Neural cell (in vitro differentiated cells): ENCODE measurements around the gene GMIP. TPM values are rescaled to one million over a fixed set of nuclear protein-coding genes. Genes with fewer than 3 reads are reported as not detected.

ENCODE experiments used
- H2AFZ ChIP-seq: fragments of 200-600, 300-800 bp; sonication (generic), shearing (Covaris generic); 2 replicates; pipeline ENCODE4 v1.6.0; 2014; ENCODE audit warnings: low read depth, mild to moderate bottlenecking, antibody characterized with exemption, low read length, moderate library complexity
- H3F3A ChIP-seq: fragments of 200-600 bp; shearing (Covaris generic); 2 replicates; pipeline ENCODE4 v1.6.1; 2016; ENCODE audit warnings: mild to moderate bottlenecking, moderate library complexity, mixed read lengths, antibody characterized with exemption, low read length; ENCODE audit not compliant: insufficient read depth, poor library complexity, severe bottlenecking
- H3K27ac ChIP-seq: fragments of 200-600, 300-800 bp; sonication (generic), shearing (Covaris generic); 2 replicates; pipeline ENCODE4 v1.5.1; 2014; ENCODE audit warnings: mild to moderate bottlenecking, low read length, moderate library complexity
- H3K27me3 ChIP-seq: fragments of 300-800, 200-600 bp; sonication (generic), shearing (Covaris generic); 2 replicates; pipeline ENCODE4 v1.6.0; 2014; ENCODE audit warnings: mild to moderate bottlenecking, low read depth, low read length, moderate library complexity; ENCODE audit not compliant: insufficient read depth
- H3K36me3 ChIP-seq: fragments of 300-800, 200-600 bp; sonication (generic), shearing (Covaris generic); 2 replicates; pipeline ENCODE4 v1.5.1; 2014; ENCODE audit warnings: mild to moderate bottlenecking, antibody characterized with exemption, low read length, moderate library complexity; ENCODE audit not compliant: insufficient read depth
- H3K4me2 ChIP-seq: fragments of 300-800, 200-600 bp; sonication (generic), shearing (Covaris generic); 2 replicates; pipeline ENCODE4 v1.6.0; 2014; ENCODE audit warnings: mild to moderate bottlenecking, low read length
- H3K4me3 ChIP-seq: fragments of 300-800, 200-600 bp; sonication (generic), shearing (Covaris generic); 2 replicates; pipeline ENCODE4 v1.5.1; 2014; ENCODE audit warnings: mild to moderate bottlenecking, low read length, moderate library complexity
- H3K79me2 ChIP-seq: fragments of 200-600 bp; shearing (Covaris generic); replicated peaks from 2 replicates; pipeline ENCODE4 v1.6.0; 2014; ENCODE audit warnings: mild to moderate bottlenecking, low read length, moderate library complexity; ENCODE audit not compliant: insufficient read depth
- H3K9ac ChIP-seq: fragments of 300-800, 200-600 bp; sonication (generic), shearing (Covaris generic); 2 replicates; pipeline ENCODE4 v1.6.1; 2016; ENCODE audit warnings: mild to moderate bottlenecking, low read length, mixed read lengths
- H3K9me2 ChIP-seq: fragments of 200-600 bp; shearing (Covaris generic); 2 replicates; pipeline ENCODE4 v1.6.1; 2016; ENCODE audit warnings: mild to moderate bottlenecking, low read length, mixed read lengths; ENCODE audit not compliant: insufficient read depth
- H3K9me3 ChIP-seq: fragments of 200-600, 300-800 bp; sonication (generic), shearing (Covaris generic); 2 replicates; pipeline ENCODE4 v1.6.1; 2016; ENCODE audit warnings: mild to moderate bottlenecking, mixed run types, low read length, moderate library complexity, mixed read lengths
- H4K20me1 ChIP-seq: fragments of 200-600 bp; shearing (Covaris generic); 2 replicates; pipeline ENCODE4 v1.6.1; 2016; ENCODE audit warnings: mild to moderate bottlenecking, mixed run types; ENCODE audit not compliant: insufficient read depth
- CTCF ChIP-seq: fragments of 450-650 bp; IDR thresholded peaks from 2 replicates; pipeline ENCODE4 v1.5.1; 2014; ENCODE audit warnings: antibody characterized with exemption, mild to moderate bottlenecking, moderate library complexity; ENCODE audit not compliant: poor library complexity, severe bottlenecking
- EP300 ChIP-seq: fragments of 450-650 bp; conservative IDR thresholded peaks from 2 replicates; pipeline ENCODE4 v1.6.1; 2014; ENCODE audit warnings: antibody characterized with exemption, mild to moderate bottlenecking, moderate library complexity; ENCODE audit not compliant: poor library complexity, severe bottlenecking
- EZH2 ChIP-seq: fragments of 200-600, 300-800 bp; shearing (Covaris generic), sonication (generic); IDR thresholded peaks from 2 replicates; pipeline ENCODE4 v1.6.1; 2014; ENCODE audit warnings: antibody characterized with exemption, low read length, borderline replicate concordance, mild to moderate bottlenecking; ENCODE audit not compliant: insufficient read depth, poor library complexity, severe bottlenecking
- MXI1 ChIP-seq: fragments of 450-650 bp; conservative IDR thresholded peaks from 2 replicates; pipeline ENCODE4 v1.6.1; 2014; ENCODE audit warnings: antibody characterized with exemption, mild to moderate bottlenecking; ENCODE audit not compliant: poor library complexity, severe bottlenecking
- POLR2AphosphoS5 ChIP-seq: IDR thresholded peaks from 2 replicates; pipeline ENCODE4 v1.6.1; 2012
- RAD21 ChIP-seq: fragments of 450-650 bp; conservative IDR thresholded peaks from 2 replicates; pipeline ENCODE4 v1.6.1; 2014; ENCODE audit warnings: antibody characterized with exemption, mild to moderate bottlenecking, moderate library complexity
- REST ChIP-seq: IDR thresholded peaks from 2 replicates; pipeline ENCODE4 v1.6.1; 2012; ENCODE audit warnings: borderline replicate concordance
- SMC3 ChIP-seq: fragments of 450-650 bp; conservative IDR thresholded peaks from 2 replicates; pipeline ENCODE4 v1.6.1; 2014; ENCODE audit warnings: antibody characterized with exemption, mild to moderate bottlenecking, moderate library complexity; ENCODE audit not compliant: poor library complexity
- TAF1 ChIP-seq: IDR thresholded peaks from 2 replicates; pipeline ENCODE4 v1.6.1; 2012; ENCODE audit warnings: low read depth
- polyA plus RNA-seq: library from polyadenylated mRNA; depleted of rRNA; stranded (reverse); fragments of >200 nt; gene quantifications from 2 replicates; pipeline ENCODE4 v1.2.3, GENCODE V29; 2014

Gene GMIP
- polyA plus RNA-seq, 1 donor from 2014 or later, result 18.4 TPM

- no peaks in the 10 kb centered on the region for H3K79me2 ChIP-seq
- H3K27me3 ChIP-seq, result no peaks in the 10 kb centered on the region
- no peak overlapping the region for H2AFZ ChIP-seq
- no peaks in the 10 kb centered on the region for H4K20me1 ChIP-seq
- TF ChIP-seq SMC3, result no peak
- no peak for TF ChIP-seq MXI1
- no peak for TF ChIP-seq CTCF
- no peak for TF ChIP-seq EZH2
- no peak for TF ChIP-seq REST
- TF ChIP-seq POLR2AphosphoS5, result no peak
- TF ChIP-seq TAF1, result no peak
- TF ChIP-seq RAD21, result no peak
- TF ChIP-seq EP300, result no peak
- no peak overlapping the region for H3K27ac ChIP-seq
- H3K36me3 ChIP-seq, result no peaks in the 10 kb centered on the region
- no peaks in the 10 kb centered on the region for H3F3A ChIP-seq
- H3K9ac ChIP-seq, result no peak overlapping the region
- H3K9me2 ChIP-seq, result no peaks in the 10 kb centered on the region
- no peaks in the 10 kb centered on the region for H3K9me3 ChIP-seq
- H3K4me2 ChIP-seq, result no peak overlapping the region
- H3K4me3 ChIP-seq, result no peak overlapping the region
Observed at GRCh38 chr19:19597809-19598306, 45.6 kb downstream of the GMIP start.

- Histone ChIP-seq H3K36me3 (no peaks in the 10 kb centered on the region), H3K9me3 (no peaks in the 10 kb centered on the region), H3K27ac (no peak overlapping the region), H3K27me3 (no peaks in the 10 kb centered on the region), H3K9ac (no peak overlapping the region), H3F3A (no peaks in the 10 kb centered on the region), H4K20me1 (no peaks in the 10 kb centered on the region), H3K9me2 (no peaks in the 10 kb centered on the region), H2AFZ (no peak overlapping the region), H3K79me2 (no peaks in the 10 kb centered on the region), H3K4me2 (no peak overlapping the region), H3K4me3 (no peak overlapping the region)
- TF ChIP-seq CTCF, result no peak
- TF ChIP-seq EP300, result no peak
- TF ChIP-seq SMC3, result no peak
- TF ChIP-seq RAD21, result no peak
- TF ChIP-seq POLR2AphosphoS5, result no peak
- no peak for TF ChIP-seq MXI1
- TF ChIP-seq REST, result no peak
- no peak for TF ChIP-seq EZH2
- TF ChIP-seq TAF1, result no peak
Observed at GRCh38 chr19:19595171-19595701, 48.2 kb downstream of the GMIP start.
